Measurements from ENCODE around the gene SERPINE3.

DNA sequence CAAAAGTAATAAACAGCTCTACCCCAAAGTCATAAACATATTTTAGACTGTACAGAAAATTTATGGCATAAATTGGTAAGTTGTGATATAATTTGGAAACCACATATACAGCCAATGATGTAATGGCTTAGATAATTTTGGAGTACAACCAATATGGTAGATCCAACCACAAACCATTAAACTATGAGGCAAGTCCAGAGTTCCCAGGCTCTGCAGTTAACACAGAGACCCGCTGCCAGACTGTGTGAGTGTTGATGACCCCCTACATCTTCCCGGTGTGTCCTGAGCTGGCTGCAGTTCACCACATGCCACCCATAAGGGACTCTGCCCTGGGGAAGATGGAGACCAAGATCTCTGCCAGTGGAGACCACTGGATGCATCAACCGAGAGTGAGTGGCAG is 9.9 kb upstream of the SERPINE3 start:
- no peak for TF ChIP-seq L3MBTL2 (conservative IDR thresholded peaks at IDR 0.05)
- no peak for TF ChIP-seq SUZ12 (IDR thresholded peaks at IDR 0.05)
- TF ChIP-seq SP1 (IDR thresholded peaks at IDR 0.05): no peak
- TF ChIP-seq BHLHE40 (IDR thresholded peaks at IDR 0.05; ENCODE audit: borderline replicate concordance): no peak
- TF ChIP-seq FOXA1 (IDR thresholded peaks at IDR 0.05): no peak
- TF ChIP-seq, protein P1, sequence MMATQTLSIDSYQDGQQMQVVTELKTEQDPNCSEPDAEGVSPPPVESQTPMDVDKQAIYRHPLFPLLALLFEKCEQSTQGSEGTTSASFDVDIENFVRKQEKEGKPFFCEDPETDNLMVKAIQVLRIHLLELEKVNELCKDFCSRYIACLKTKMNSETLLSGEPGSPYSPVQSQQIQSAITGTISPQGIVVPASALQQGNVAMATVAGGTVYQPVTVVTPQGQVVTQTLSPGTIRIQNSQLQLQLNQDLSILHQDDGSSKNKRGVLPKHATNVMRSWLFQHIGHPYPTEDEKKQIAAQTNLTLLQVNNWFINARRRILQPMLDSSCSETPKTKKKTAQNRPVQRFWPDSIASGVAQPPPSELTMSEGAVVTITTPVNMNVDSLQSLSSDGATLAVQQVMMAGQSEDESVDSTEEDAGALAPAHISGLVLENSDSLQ (IDR thresholded peaks at IDR 0.05): no peak
- no peak for TF ChIP-seq ELF4 (IDR thresholded peaks at IDR 0.05)
- TF ChIP-seq HDGF (IDR thresholded peaks at IDR 0.05; ENCODE audit: borderline replicate concordance): no peak
- TF ChIP-seq FOXK2 (IDR thresholded peaks at IDR 0.05): no peak
- no peak for TF ChIP-seq NFRKB (IDR thresholded peaks at IDR 0.05)
